ENCODE results near the gene CTRB1.

- TF ChIP-seq RAD21 (IDR thresholded peaks at IDR 0.05; ENCODE audit: low read depth) (no peak), ELF1 (IDR thresholded peaks at IDR 0.05; ENCODE audit: borderline replicate concordance, low read depth) (no peak), MAX (IDR thresholded peaks at IDR 0.05) (no peak), YY1 (IDR thresholded peaks at IDR 0.05; ENCODE audit: extremely low read depth, insufficient replicate concordance, low read depth, low read length) (no peak), CTCF (IDR thresholded peaks at IDR 0.05 in 2 of 3, conservative IDR thresholded peaks at IDR 0.05 in 1 of 3; ENCODE audit: borderline replicate concordance in 1 of 3, insufficient read depth in 1 of 3, low read depth in 2 of 3, low read length in 2 of 3) (no peak), EZH2 (IDR thresholded peaks at IDR 0.05) (no peak), REST (IDR thresholded peaks at IDR 0.05; ENCODE audit: low read depth) (no peak), EGR1 (IDR thresholded peaks at IDR 0.05; ENCODE audit: low read depth) (no peak), FOSL1 (IDR thresholded peaks at IDR 0.05; ENCODE audit: low read depth) (no peak), TCF7L2 (IDR thresholded peaks at IDR 0.05; ENCODE audit: borderline replicate concordance, extremely low read depth, insufficient read depth, insufficient read length) (no peak), CEBPB (IDR thresholded peaks at IDR 0.05; ENCODE audit: low read depth) (no peak)
These were observed 8.8 kb upstream of the CTRB1 start for GRCh38 chr16:75209944-75210343.
